DOHH2 (cell line): ENCODE measurements around the gene SP140.

Experiments used
- H3F3A ChIP-seq: fragments of 200-600 bp; sonication (generic), shearing (Covaris generic); 2 replicates; pipeline ENCODE4 v1.6.0; 2016; ENCODE audit warnings: antibody characterized with exemption, mild to moderate bottlenecking; ENCODE audit not compliant: control insufficient read depth, insufficient read depth
- H3K27ac ChIP-seq: fragments of 200-600 bp; sonication (generic); 2 replicates; pipeline ENCODE4 v1.5.1; 2014; ENCODE audit warnings: low read depth, mild to moderate bottlenecking, low read length, moderate library complexity
- H3K27me3 ChIP-seq: fragments of 200-600 bp; sonication (generic); 2 replicates; pipeline ENCODE4 v1.6.1; 2014; ENCODE audit warnings: mild to moderate bottlenecking, low read length, mixed read lengths; ENCODE audit not compliant: control insufficient read depth
- H3K36me3 ChIP-seq: fragments of 200-600 bp; sonication (generic); 2 replicates; pipeline ENCODE4 v1.6.1; 2014; ENCODE audit warnings: mild to moderate bottlenecking, low read length, moderate library complexity, mixed read lengths; ENCODE audit not compliant: control insufficient read depth
- H3K4me1 ChIP-seq: fragments of 200-600 bp; sonication (generic); 2 replicates; pipeline ENCODE4 v1.6.1; 2014; ENCODE audit warnings: mild to moderate bottlenecking, low read length, mixed read lengths; ENCODE audit not compliant: control insufficient read depth
- H3K4me2 ChIP-seq: fragments of 200-600 bp; sonication (generic); 2 replicates; pipeline ENCODE4 v1.6.0; 2014; ENCODE audit warnings: mild to moderate bottlenecking, low read length, moderate library complexity
- H3K4me3 ChIP-seq: fragments of 200-600 bp; sonication (generic); 2 replicates; pipeline ENCODE4 v1.5.1; 2014; ENCODE audit warnings: mild to moderate bottlenecking, low read length, mixed read lengths
- H3K79me2 ChIP-seq: fragments of 200-600 bp; sonication (generic); 2 replicates; pipeline ENCODE4 v1.6.1; 2014; ENCODE audit warnings: mild to moderate bottlenecking, low read length, mixed read lengths; ENCODE audit not compliant: control insufficient read depth
- H3K9me2 ChIP-seq: fragments of 200-600 bp; sonication (generic); replicated peaks from 2 replicates; pipeline ENCODE4 v1.6.1; 2014; ENCODE audit warnings: mild to moderate bottlenecking, low read length, mixed read lengths; ENCODE audit not compliant: control insufficient read depth
- H3K9me3 ChIP-seq: fragments of 200-600 bp; sonication (generic); 2 replicates; pipeline ENCODE4 v1.6.1; 2014; ENCODE audit warnings: antibody characterized with exemption, low read length, mixed read lengths; ENCODE audit not compliant: control insufficient read depth, insufficient read depth
- H4K20me1 ChIP-seq: fragments of 200-600 bp; sonication (generic); 2 replicates; pipeline ENCODE4 v1.6.0; 2014; ENCODE audit warnings: low read depth, mild to moderate bottlenecking, antibody characterized with exemption, low read length, moderate library complexity; ENCODE audit not compliant: control insufficient read depth, insufficient read depth
- CTCF ChIP-seq: fragments of 200-600 bp; sonication (generic); IDR thresholded peaks from one replicate; pipeline ENCODE4 v1.5.1; 2014; ENCODE audit warnings: antibody characterized with exemption, mild to moderate bottlenecking, low read depth, low read length; ENCODE audit not compliant: poor library complexity, severe bottlenecking
- EZH2phosphoT487 ChIP-seq: fragments of 200-600 bp; sonication (generic); IDR thresholded peaks from 2 replicates; pipeline ENCODE4 v1.6.1; 2017; ENCODE audit warnings: borderline replicate concordance, mild to moderate bottlenecking, antibody characterized with exemption, low read length, moderate library complexity, mixed read lengths

The SP140 gene

GRCh38 chr2:230224458-230224857, 1.1 kb upstream of the SP140 start:
- TF ChIP-seq EZH2phosphoT487 (no peak), CTCF (no peak)
- H3K9me3 ChIP-seq: no peaks in the 10 kb centered on the region
- no peaks in the 10 kb centered on the region for H4K20me1 ChIP-seq
- peaks cover 71% of the 10 kb centered on the region for H3K4me1 ChIP-seq
- H3K27me3 ChIP-seq: no peaks in the 10 kb centered on the region
- 0 out of 2 replicates have a peak, but pooled peaks cover 6% of the 10 kb centered on the region for H3F3A ChIP-seq
- H3K79me2 ChIP-seq: no peaks in the 10 kb centered on the region
- peak overlapping the region; percentile 64 for H3K4me2 ChIP-seq
- 0 out of 2 replicates have a peak overlapping the region, but pooled peaks have one; percentile 52 for H3K27ac ChIP-seq
- peak overlapping the region; percentile 43; the same call in 1 of the 2 replicates for H3K4me3 ChIP-seq
- H3K9me2 ChIP-seq: no peaks in the 10 kb centered on the region
- H3K36me3 ChIP-seq: no peaks in the 10 kb centered on the region

- H3K4me1 ChIP-seq: peaks cover 61% of the 10 kb centered on the region
- H3K79me2 ChIP-seq: no peaks in the 10 kb centered on the region
- peak overlapping the region; percentile 64 for H3K4me2 ChIP-seq
- peaks cover 8% of the 10 kb centered on the region; the same call in 1 of the 2 replicates for H3K9me3 ChIP-seq
- no peaks in the 10 kb centered on the region for H3K36me3 ChIP-seq
- peak overlapping the region; percentile 43 for H3K4me3 ChIP-seq
- H3K9me2 ChIP-seq: no peaks in the 10 kb centered on the region
- H3K27me3 ChIP-seq: no peaks in the 10 kb centered on the region
- TF ChIP-seq EZH2phosphoT487 (no peak), CTCF (no peak)
- peak overlapping the region; percentile 52 for H3K27ac ChIP-seq
- H4K20me1 ChIP-seq: no peaks in the 10 kb centered on the region
- 0 out of 2 replicates have a peak, but pooled peaks cover 6% of the 10 kb centered on the region for H3F3A ChIP-seq
These were observed 565 bp downstream of the SP140 start for GRCh38 chr2:230226051-230226551.

- no peaks in the 10 kb centered on the region for H3K27me3 ChIP-seq
- H3K36me3 ChIP-seq: no peaks in the 10 kb centered on the region
- 0 out of 2 replicates have a peak, but pooled peaks cover 6% of the 10 kb centered on the region for H3F3A ChIP-seq
- peak overlapping the region; percentile 15; the same call in 1 of the 2 replicates for H3K4me3 ChIP-seq
- H3K9me2 ChIP-seq: no peaks in the 10 kb centered on the region
- no peaks in the 10 kb centered on the region for H3K79me2 ChIP-seq
- H3K9me3 ChIP-seq: peaks cover 12% of the 10 kb centered on the region; the same call in 1 of the 2 replicates
- H3K27ac ChIP-seq: no peak overlapping the region
- H3K4me2 ChIP-seq: peak overlapping the region; percentile 15; the same call in 1 of the 2 replicates
- H4K20me1 ChIP-seq: no peaks in the 10 kb centered on the region
- TF ChIP-seq EZH2phosphoT487 (no peak), CTCF (no peak)
- H3K4me1 ChIP-seq: peaks cover 50% of the 10 kb centered on the region
These were observed 1.7 kb downstream of the SP140 start for GRCh38 chr2:230227216-230227615.
